DOHH2 (cell line): ENCODE results near the gene HDAC4.

Experiments used
- H3F3A ChIP-seq: fragments of 200-600 bp; sonication (generic), shearing (Covaris generic); 2 replicates; pipeline ENCODE4 v1.6.0; 2016; ENCODE audit warnings: antibody characterized with exemption, mild to moderate bottlenecking; ENCODE audit not compliant: control insufficient read depth, insufficient read depth
- H3K27ac ChIP-seq: fragments of 200-600 bp; sonication (generic); 2 replicates; pipeline ENCODE4 v1.5.1; 2014; ENCODE audit warnings: low read depth, mild to moderate bottlenecking, low read length, moderate library complexity
- H3K27me3 ChIP-seq: fragments of 200-600 bp; sonication (generic); 2 replicates; pipeline ENCODE4 v1.6.1; 2014; ENCODE audit warnings: mild to moderate bottlenecking, low read length, mixed read lengths; ENCODE audit not compliant: control insufficient read depth
- H3K36me3 ChIP-seq: fragments of 200-600 bp; sonication (generic); 2 replicates; pipeline ENCODE4 v1.6.1; 2014; ENCODE audit warnings: mild to moderate bottlenecking, low read length, moderate library complexity, mixed read lengths; ENCODE audit not compliant: control insufficient read depth
- H3K4me1 ChIP-seq: fragments of 200-600 bp; sonication (generic); 2 replicates; pipeline ENCODE4 v1.6.1; 2014; ENCODE audit warnings: mild to moderate bottlenecking, low read length, mixed read lengths; ENCODE audit not compliant: control insufficient read depth
- H3K4me2 ChIP-seq: fragments of 200-600 bp; sonication (generic); 2 replicates; pipeline ENCODE4 v1.6.0; 2014; ENCODE audit warnings: mild to moderate bottlenecking, low read length, moderate library complexity
- H3K4me3 ChIP-seq: fragments of 200-600 bp; sonication (generic); 2 replicates; pipeline ENCODE4 v1.5.1; 2014; ENCODE audit warnings: mild to moderate bottlenecking, low read length, mixed read lengths
- H3K79me2 ChIP-seq: fragments of 200-600 bp; sonication (generic); 2 replicates; pipeline ENCODE4 v1.6.1; 2014; ENCODE audit warnings: mild to moderate bottlenecking, low read length, mixed read lengths; ENCODE audit not compliant: control insufficient read depth
- H3K9me2 ChIP-seq: fragments of 200-600 bp; sonication (generic); replicated peaks from 2 replicates; pipeline ENCODE4 v1.6.1; 2014; ENCODE audit warnings: mild to moderate bottlenecking, low read length, mixed read lengths; ENCODE audit not compliant: control insufficient read depth
- H3K9me3 ChIP-seq: fragments of 200-600 bp; sonication (generic); 2 replicates; pipeline ENCODE4 v1.6.1; 2014; ENCODE audit warnings: antibody characterized with exemption, low read length, mixed read lengths; ENCODE audit not compliant: control insufficient read depth, insufficient read depth
- H4K20me1 ChIP-seq: fragments of 200-600 bp; sonication (generic); 2 replicates; pipeline ENCODE4 v1.6.0; 2014; ENCODE audit warnings: low read depth, mild to moderate bottlenecking, antibody characterized with exemption, low read length, moderate library complexity; ENCODE audit not compliant: control insufficient read depth, insufficient read depth
- EZH2phosphoT487 ChIP-seq: fragments of 200-600 bp; sonication (generic); IDR thresholded peaks from 2 replicates; pipeline ENCODE4 v1.6.1; 2017; ENCODE audit warnings: borderline replicate concordance, mild to moderate bottlenecking, antibody characterized with exemption, low read length, moderate library complexity, mixed read lengths
- TF ChIP-seq, protein P1 (sequence below): fragments of 200-600 bp; sonication (generic); IDR thresholded peaks from one replicate; pipeline ENCODE4 v1.5.1; 2014; ENCODE audit warnings: antibody characterized with exemption, mild to moderate bottlenecking, low read depth, low read length; ENCODE audit not compliant: poor library complexity, severe bottlenecking

HDAC4 gene

DNA sequence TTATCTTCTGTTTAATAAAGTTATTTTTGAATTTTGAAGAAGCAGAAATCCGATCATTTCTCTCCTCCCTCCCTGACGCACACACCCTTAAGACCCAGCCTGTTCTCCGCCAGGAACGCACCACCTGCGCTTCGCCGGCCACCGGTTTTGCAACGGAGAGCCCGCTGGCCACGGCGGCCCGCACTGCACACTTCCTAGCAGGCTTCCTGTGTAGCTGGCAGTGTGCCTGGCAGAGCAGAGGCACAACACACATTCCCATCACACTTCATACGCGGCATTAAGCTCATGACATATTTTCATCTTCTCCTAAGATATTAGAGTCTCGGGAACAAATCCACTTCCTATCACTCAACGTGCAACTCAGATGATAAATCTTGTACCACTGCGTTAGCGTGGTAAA, 148.0 kb downstream of the HDAC4 start:
- Histone ChIP-seq H3K79me2 (no peaks in the 10 kb centered on the region), H3F3A (peaks cover 6% of the 10 kb centered on the region), H3K4me3 (no peak overlapping the region), H3K27me3 (peaks cover 56% of the 10 kb centered on the region), H3K9me2 (no peaks in the 10 kb centered on the region), H3K9me3 (no peaks in the 10 kb centered on the region), H3K27ac (no peak overlapping the region), H4K20me1 (peaks cover 35% of the 10 kb centered on the region), H3K4me1 (peaks cover 37% of the 10 kb centered on the region), H3K36me3 (no peaks in the 10 kb centered on the region), H3K4me2 (peak overlapping the region; percentile 36)
- 0 out of 2 replicates have a peak, but pooled peaks have one; percentile 41 for TF ChIP-seq EZH2phosphoT487
- TF ChIP-seq, protein P1, sequence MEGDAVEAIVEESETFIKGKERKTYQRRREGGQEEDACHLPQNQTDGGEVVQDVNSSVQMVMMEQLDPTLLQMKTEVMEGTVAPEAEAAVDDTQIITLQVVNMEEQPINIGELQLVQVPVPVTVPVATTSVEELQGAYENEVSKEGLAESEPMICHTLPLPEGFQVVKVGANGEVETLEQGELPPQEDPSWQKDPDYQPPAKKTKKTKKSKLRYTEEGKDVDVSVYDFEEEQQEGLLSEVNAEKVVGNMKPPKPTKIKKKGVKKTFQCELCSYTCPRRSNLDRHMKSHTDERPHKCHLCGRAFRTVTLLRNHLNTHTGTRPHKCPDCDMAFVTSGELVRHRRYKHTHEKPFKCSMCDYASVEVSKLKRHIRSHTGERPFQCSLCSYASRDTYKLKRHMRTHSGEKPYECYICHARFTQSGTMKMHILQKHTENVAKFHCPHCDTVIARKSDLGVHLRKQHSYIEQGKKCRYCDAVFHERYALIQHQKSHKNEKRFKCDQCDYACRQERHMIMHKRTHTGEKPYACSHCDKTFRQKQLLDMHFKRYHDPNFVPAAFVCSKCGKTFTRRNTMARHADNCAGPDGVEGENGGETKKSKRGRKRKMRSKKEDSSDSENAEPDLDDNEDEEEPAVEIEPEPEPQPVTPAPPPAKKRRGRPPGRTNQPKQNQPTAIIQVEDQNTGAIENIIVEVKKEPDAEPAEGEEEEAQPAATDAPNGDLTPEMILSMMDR, result no peak

DNA sequence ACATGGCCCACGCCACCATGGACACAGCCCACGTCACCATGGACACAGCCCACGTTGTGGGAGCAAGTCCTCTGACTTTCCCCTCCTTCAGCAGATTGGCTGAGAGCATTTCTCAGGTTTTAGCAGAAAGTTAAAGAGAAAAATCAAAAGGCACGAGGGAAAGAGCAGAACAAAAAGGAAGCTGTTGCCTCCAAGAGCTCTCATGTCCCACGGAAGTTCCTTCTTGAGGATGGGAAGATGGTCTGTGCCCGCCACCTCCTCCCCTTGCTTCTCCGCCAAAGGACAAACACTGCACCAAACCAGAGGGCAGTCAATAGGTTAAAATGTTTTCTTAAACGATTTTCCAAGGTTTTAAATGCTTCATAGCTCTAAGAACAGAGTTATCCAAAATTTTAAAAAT, 148.4 kb downstream of the HDAC4 start:
- Histone ChIP-seq H3K4me1 (peaks cover 37% of the 10 kb centered on the region), H4K20me1 (peaks cover 35% of the 10 kb centered on the region), H3K27me3 (peaks cover 53% of the 10 kb centered on the region), H3K79me2 (no peaks in the 10 kb centered on the region), H3K36me3 (no peaks in the 10 kb centered on the region), H3F3A (peaks cover 6% of the 10 kb centered on the region), H3K4me2 (no peak overlapping the region), H3K27ac (no peak overlapping the region), H3K4me3 (no peak overlapping the region), H3K9me3 (no peaks in the 10 kb centered on the region), H3K9me2 (no peaks in the 10 kb centered on the region)
- TF ChIP-seq, protein P1, result no peak
- no peak for TF ChIP-seq EZH2phosphoT487

GRCh38 chr2:239251971-239252370, 148.8 kb downstream of the HDAC4 start:
- Histone ChIP-seq H3K4me1 (peaks cover 37% of the 10 kb centered on the region), H3K4me3 (no peak overlapping the region), H3K79me2 (no peaks in the 10 kb centered on the region), H3F3A (peaks cover 6% of the 10 kb centered on the region), H3K9me2 (no peaks in the 10 kb centered on the region), H3K27ac (no peak overlapping the region), H3K27me3 (peaks cover 49% of the 10 kb centered on the region), H3K36me3 (no peaks in the 10 kb centered on the region), H3K9me3 (no peaks in the 10 kb centered on the region), H3K4me2 (no peak overlapping the region), H4K20me1 (peaks cover 35% of the 10 kb centered on the region)
- no peak for TF ChIP-seq EZH2phosphoT487
- TF ChIP-seq, protein P1, result no peak
